ENCODE measurements around the gene MAT1A. TPM values are rescaled to one million over a fixed set of nuclear protein-coding genes. Genes with fewer than 3 reads are reported as not detected.
A peak's percentile ranks its signal among the peaks of the same experiment; 100 is the strongest.

MAT1A gene
- total RNA-seq (ENCODE audit: low replicate concordance) = not detected in 2 replicates

- H3K4me3 ChIP-seq (ENCODE audit: low read depth, low read length) = no peak within 1 kb of the TSS
- TF ChIP-seq CTCF (IDR thresholded peaks at IDR 0.05; ENCODE audit: insufficient read depth, low read length) = no peak
- DNase-seq (ENCODE audit: low read depth) = no peak
Observed at GRCh38 chr10:80289451-80290287, at the start of gene MAT1A. Gene MAT1A (minus strand): TSS chr10:80289658. CDS start chr10:80289423, 235 bp downstream.

GRCh38 chr10:80333983-80334382 is 44.5 kb upstream of the MAT1A start:
- DNase-seq (ENCODE audit: low read depth) = no peak
- no peak overlapping the region for H3K4me3 ChIP-seq (ENCODE audit: low read depth, low read length)
- TF ChIP-seq CTCF (IDR thresholded peaks at IDR 0.05; ENCODE audit: insufficient read depth, low read length) = no peak

- no peak overlapping the region for H3K4me3 ChIP-seq (ENCODE audit: low read depth, low read length)
- no peak for TF ChIP-seq CTCF (IDR thresholded peaks at IDR 0.05; ENCODE audit: insufficient read depth, low read length)
- DNase-seq (ENCODE audit: low read depth) = no peak
Observed at GRCh38 chr10:80324891-80325364, 35.5 kb upstream of the MAT1A start.

GRCh38 chr10:80324086-80324485 is 34.6 kb upstream of the MAT1A start:
- H3K4me3 ChIP-seq (ENCODE audit: low read depth, low read length) = no peak overlapping the region
- TF ChIP-seq CTCF (IDR thresholded peaks at IDR 0.05; ENCODE audit: insufficient read depth, low read length) = no peak
- DNase-seq (ENCODE audit: low read depth) = peak; percentile 5

- DNase-seq (ENCODE audit: low read depth) = no peak
- TF ChIP-seq CTCF (IDR thresholded peaks at IDR 0.05; ENCODE audit: insufficient read depth, low read length) = no peak
- no peak overlapping the region for H3K4me3 ChIP-seq (ENCODE audit: low read depth, low read length)
Observed at GRCh38 chr10:80323311-80323710, 33.9 kb upstream of the MAT1A start.

- no peak for TF ChIP-seq CTCF (IDR thresholded peaks at IDR 0.05; ENCODE audit: insufficient read depth, low read length)
- no peak overlapping the region for H3K4me3 ChIP-seq (ENCODE audit: low read depth, low read length)
- no peak for DNase-seq (ENCODE audit: low read depth)
Observed at GRCh38 chr10:80322711-80323110, 33.3 kb upstream of the MAT1A start.

Measured in fibroblast of the aortic adventitia (primary cell).